Epithelial cell of prostate (primary cell): ENCODE measurements around the gene LITAFD.
"Not testable (repeated sequence)": the region's sequence is repeated elsewhere in the genome, so short reads cannot be mapped to it uniquely, and the experiment has no call there.

Source experiments
- DNase-seq: peaks from one replicate; pipeline ENCODE4 v3.0.0-alpha.2; 2011; ENCODE audit warnings: low read depth, low spot score
- H3K27ac ChIP-seq: fragments of 450-650 bp; 2 replicates; pipeline ENCODE4 v1.5.1; 2017; ENCODE audit warnings: mild to moderate bottlenecking

The LITAFD gene

GRCh38 chr16:8915722-8916301 lies 33.7 kb downstream of the LITAFD start:
- DNase-seq = no peak
- H3K27ac ChIP-seq = no peak overlapping the region

DNA sequence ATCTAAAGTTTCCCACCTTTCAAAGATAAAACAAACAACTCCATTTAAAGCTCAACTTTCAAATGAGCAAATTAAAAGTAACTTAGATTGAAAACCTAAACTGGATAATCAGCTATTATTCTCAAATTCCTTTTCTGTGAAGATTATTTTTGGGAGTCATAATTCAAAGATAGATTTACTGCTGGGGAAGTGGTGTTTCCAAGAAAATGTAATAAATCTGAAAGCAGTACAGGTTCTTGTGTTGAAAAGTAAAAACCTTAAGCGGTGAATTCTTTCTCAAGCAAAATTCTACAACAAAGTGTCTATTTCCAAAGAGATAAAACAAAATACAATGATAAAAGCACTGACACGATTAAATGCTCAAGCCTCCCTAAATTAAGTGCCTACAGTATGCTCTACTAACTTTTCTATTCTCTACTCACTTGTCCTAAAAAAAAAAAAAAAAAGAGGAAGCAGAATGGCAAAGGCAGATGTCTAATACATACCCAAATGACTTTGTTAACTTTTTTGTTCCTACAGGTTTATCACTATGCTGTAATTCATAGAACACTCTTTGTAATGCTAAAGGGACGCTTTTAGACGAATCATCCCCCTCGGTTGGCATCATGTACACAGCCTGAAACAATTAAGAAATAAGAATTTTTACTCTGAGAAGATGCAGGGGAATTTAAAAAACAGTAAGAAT lies 34.5 kb downstream of the LITAFD start:
- DNase-seq = no peak
- no peak overlapping the region for H3K27ac ChIP-seq

DNA sequence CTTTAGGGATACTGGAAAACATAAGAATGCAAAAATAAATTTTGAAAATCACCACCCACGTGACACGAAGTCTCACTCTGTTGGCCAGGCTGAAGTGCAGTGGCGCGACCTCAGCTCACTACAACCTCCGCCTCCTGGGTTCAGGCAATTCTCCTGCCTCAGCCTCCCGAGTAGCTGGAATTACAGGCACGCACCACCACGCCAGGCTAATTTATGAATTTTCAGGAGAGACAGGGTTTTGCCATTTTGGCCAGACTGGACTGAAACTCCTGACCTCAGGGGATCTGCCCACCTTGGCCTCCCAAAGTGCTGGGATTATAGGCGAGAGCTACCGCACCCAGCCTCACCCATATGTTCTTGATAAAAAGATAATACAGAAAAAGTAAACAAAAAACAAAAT lies 35.2 kb downstream of the LITAFD start:
- H3K27ac ChIP-seq, DNase-seq: not testable (repeated sequence)

DNA sequence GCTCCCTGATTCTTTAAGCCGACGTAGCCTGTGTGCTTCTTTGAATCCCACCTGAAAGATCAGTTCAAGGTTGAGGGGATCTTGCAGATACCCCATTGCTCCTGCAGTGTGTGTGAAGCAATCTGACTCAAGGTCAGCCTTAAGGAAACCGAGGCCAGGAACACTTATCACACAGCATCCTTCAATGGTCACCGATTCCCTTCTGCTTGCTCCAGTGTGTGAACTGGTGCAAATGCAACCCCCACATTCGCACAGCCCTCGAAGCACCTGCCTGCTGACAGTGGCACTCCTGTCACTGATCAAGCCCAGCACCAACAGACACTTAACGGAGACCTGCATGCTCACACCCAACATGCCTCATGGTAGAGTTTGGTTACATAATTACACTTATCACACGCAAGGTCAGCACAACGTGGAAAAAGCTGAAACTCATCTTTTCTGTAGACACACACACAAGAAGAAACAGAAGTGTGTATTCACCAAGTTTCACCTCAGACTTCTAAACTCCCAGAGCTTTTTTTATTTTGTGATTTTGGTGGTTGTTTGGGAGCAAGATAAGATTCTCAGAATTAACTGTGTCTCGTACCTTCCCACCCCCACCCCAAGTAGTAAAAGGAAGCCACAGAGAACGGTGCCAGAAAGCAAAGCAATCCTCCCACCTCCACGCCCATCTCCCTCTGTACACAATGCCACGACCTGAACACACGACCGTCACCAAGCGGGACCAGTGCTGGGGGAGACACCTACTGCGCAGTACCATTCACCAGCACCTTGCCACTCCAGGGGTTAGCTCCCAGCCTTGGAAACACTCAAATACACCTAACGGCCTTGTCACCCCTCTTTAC lies 37.2 kb downstream of the LITAFD start:
- H3K27ac ChIP-seq = no peak overlapping the region
- DNase-seq = no peak

- H3K27ac ChIP-seq = no peak overlapping the region
- no peak for DNase-seq
Measured at GRCh38 chr16:8919934-8920462, 37.8 kb downstream of the LITAFD start.

DNA sequence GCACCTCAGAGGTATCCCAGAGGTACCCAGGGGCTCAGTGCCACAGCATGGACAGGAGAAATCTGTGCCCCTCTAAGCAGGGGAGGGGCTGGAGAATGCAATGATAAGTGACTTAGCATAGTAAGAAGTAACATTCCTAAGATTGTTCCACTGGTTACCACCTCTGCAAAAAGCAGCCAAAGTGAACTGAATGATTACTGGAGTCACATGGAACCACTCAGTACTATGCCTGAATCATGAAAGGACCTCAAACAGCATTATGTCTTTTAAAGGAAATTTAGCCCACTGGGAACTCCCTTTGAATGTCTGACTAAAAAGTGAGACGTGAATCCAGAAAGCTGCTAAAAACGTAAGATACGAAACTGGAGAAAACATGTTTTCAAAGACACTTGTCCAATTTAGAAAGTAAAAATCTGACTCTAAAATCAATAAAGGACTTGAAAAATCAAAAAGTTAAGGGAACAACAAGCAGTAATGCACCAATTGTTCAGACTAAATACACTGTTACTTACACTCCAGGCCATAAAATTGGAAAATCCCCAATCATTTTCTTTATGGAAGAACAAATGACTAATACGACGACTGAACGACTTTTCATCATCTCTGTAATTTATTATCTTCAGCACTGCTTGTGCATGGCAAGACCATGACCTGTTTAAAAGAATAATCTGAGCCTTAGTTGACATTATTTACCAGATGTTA lies 38.6 kb downstream of the LITAFD start:
- H3K27ac ChIP-seq = no peak overlapping the region
- no peak for DNase-seq

DNA sequence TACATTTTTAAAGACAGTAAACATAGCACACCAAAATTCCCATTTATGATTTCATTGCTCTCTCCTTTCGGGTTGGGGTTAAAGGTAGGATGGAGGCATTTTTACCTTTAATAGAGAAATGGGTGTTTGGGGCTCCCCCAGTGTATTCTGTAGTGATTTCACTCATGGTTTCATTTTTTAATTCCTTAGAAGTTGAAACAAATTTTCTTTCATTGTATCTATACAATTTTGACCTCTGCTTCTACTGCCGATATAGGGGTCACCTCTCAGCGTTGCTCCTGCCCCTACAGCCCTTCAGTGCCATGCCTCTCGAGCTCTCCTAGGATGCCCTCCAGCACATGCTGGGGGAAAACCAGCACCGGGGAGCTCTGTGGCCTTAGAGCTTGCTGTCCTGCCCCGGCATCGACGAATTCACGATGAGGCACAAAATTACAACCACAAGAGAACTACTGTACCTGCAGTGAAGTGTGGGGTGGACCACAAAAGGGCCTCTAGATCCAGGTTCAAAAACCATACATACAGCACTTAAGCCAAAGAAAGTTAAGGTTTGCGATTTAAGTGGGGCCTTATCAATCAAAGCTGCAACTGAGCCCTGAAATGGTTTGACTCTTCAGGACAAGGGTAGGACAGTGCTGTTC lies 39.3 kb downstream of the LITAFD start:
- DNase-seq = no peak
- H3K27ac ChIP-seq = no peak overlapping the region

DNA sequence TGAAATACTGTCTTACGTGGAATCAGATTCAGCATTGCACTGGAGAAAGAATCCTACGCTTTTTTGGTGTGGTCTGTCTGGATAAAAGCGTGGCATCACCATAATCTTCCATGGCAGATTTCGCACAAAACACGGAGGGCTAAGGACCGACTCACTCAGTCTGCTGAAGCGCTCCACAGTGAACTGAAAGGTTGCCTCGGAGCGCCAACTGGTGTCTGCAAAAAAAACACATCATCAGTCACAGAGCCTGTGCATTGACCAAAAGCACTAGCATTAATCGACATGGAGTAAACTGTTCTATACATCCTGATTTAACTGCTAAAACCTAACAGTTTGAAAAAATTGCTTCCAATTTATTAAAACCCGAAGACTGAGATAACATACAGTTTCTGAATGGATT lies 41.0 kb downstream of the LITAFD start:
- no peak for DNase-seq

DNA sequence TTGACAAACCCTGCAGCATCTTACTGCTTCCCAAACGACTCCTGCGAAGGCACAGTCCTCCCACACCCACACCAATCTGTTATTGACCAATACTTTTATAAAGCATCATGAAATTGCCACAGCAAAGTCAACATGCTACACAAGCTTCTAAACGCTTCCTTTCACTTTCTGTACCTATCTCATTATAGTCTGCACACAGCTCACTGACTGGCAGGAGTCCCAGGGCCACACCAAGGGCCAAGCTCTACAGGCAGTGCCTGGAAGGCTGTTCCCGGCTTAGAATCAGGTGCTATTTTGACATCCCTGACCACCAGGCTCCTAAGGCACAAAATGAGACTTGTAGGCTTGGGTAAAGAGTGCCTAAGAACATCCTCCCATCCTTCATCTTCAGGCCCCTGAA lies 42.1 kb downstream of the LITAFD start:
- H3K27ac ChIP-seq = no peak overlapping the region
- DNase-seq = no peak

More for the DNA sequence above, 41.0 kb downstream of the LITAFD start:
- no peak overlapping the region for H3K27ac ChIP-seq

DNA sequence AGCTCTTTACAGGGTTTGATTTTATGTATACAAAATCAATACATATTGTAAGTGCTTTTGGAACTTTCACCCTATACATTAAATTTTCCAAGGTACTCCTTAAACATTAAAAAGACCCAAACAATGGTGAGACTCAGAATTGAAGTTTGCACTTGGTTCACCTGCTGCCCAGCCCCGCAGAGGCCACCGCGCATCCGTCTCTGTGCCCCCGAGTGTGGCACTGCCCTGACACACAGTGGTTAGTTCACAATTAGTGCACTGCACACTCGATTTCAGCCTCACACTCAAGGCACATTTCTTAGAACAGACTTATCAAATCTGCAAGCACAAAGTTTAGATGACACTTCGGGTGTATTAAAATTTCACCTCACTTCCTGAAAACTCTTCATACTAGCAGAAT lies 43.3 kb downstream of the LITAFD start:
- DNase-seq = no peak
- H3K27ac ChIP-seq = no peak overlapping the region

GRCh38 chr16:8926827-8927226 lies 44.7 kb downstream of the LITAFD start:
- DNase-seq = no peak
- H3K27ac ChIP-seq = no peak overlapping the region

GRCh38 chr16:8928467-8928957 lies 46.4 kb downstream of the LITAFD start:
- no peak for DNase-seq

DNA sequence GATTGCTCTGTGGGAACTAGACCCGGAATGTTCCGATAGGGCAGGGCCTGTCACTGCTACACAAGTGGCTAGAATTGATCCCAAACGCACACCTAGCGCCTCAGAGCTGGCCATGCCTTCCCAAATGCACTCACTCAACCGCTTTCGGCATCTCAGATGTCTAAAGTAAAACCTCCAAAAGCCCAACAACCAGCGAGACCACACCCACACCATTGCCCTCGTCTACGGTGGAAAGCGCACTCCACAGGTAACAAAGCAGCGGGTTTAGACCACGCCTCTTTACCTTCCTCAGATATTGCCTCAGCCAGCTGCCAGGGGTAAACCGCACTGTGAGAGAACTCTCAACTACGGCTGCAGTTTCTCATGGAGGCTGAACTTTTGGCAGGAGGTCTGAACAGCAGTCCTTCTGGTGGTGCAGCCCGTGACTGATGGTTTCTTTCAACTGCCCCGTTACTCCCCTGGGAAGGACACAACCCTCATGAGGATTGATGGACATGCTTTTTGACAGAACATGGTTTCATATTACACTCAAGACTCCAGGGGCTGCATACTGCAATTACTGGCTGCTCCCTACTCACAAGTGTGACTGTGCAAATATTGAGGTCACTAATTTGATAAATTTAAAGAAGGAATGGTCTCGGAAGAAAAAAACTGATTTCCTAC lies 47.1 kb downstream of the LITAFD start:
- no peak overlapping the region for H3K27ac ChIP-seq
- no peak for DNase-seq

More at GRCh38 chr16:8928467-8928957, 46.4 kb downstream of the LITAFD start:
- H3K27ac ChIP-seq = no peak overlapping the region

DNA sequence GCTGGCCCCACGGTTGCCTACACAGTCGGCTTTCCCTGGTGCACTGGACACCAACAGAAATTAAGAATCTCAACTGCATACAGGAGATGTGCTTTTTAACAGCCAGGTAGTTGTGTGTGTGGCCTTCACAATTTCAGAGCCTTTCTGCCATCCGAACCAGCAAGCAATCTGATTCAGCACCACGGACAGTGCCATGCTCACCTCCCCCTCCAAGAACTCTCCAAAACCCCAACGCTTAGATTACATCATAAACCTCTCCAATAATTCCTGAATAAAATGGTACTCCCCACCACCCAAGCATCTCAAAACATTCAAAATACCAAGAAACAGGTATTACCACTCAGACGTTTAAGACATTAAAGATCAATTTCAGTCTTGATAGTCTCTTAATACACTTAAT lies 49.7 kb downstream of the LITAFD start:
- no peak overlapping the region for H3K27ac ChIP-seq
- DNase-seq = no peak

DNA sequence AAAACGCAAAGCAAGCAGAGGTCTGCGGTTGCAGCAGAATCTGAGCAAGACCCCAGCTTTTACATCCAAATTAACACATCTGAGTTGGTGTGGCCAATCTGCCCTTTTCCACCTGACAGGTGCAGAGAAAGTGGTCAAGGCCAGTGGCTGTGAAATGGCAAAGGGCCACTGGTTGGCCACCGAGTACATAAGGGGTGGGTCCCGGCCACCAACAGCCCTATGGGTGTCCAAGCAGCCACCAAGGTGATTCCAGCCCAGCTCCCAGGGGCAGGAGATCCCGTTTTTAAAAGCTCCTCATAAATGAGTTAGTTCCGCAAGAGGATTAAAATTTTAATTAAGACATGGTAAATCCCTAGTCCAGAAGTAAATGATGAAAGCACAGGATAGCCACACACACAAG lies 52.5 kb downstream of the LITAFD start:
- H3K27ac ChIP-seq = no peak overlapping the region
- DNase-seq = no peak
